Subcutaneous adipose tissue (tissue), 4 donors: ENCODE data around the gene PRKCD. TPM values are rescaled to one million over a fixed set of nuclear protein-coding genes. Genes with fewer than 3 reads are reported as not detected.

Source experiments
- total RNA-seq, 4 donors: library from RNA; depleted of rRNA; stranded (reverse); fragments of >200 nt; gene quantifications; one replicate each; pipeline ENCODE4 v1.1.0, GENCODE V29; 2016
- TF ChIP-seq, protein P1 (sequence below): fragments of 450-650 bp; IDR thresholded peaks from one replicate; pipeline ENCODE4 v1.5.1; 2016; ENCODE audit warnings: low read depth, mild to moderate bottlenecking, control low read depth, antibody characterized with exemption, moderate library complexity

The PRKCD gene
- total RNA-seq, 4 donors from 2014 or later = 26.2 to 84.0 (median 48.0) TPM

- TF ChIP-seq, protein P1, sequence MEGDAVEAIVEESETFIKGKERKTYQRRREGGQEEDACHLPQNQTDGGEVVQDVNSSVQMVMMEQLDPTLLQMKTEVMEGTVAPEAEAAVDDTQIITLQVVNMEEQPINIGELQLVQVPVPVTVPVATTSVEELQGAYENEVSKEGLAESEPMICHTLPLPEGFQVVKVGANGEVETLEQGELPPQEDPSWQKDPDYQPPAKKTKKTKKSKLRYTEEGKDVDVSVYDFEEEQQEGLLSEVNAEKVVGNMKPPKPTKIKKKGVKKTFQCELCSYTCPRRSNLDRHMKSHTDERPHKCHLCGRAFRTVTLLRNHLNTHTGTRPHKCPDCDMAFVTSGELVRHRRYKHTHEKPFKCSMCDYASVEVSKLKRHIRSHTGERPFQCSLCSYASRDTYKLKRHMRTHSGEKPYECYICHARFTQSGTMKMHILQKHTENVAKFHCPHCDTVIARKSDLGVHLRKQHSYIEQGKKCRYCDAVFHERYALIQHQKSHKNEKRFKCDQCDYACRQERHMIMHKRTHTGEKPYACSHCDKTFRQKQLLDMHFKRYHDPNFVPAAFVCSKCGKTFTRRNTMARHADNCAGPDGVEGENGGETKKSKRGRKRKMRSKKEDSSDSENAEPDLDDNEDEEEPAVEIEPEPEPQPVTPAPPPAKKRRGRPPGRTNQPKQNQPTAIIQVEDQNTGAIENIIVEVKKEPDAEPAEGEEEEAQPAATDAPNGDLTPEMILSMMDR = no peak
Observed at GRCh38 chr3:53140847-53141845, 19.9 kb upstream of the PRKCD start.

- TF ChIP-seq, protein P1 = no peak
Observed at GRCh38 chr3:53142986-53143385, 18.0 kb upstream of the PRKCD start.

DNA sequence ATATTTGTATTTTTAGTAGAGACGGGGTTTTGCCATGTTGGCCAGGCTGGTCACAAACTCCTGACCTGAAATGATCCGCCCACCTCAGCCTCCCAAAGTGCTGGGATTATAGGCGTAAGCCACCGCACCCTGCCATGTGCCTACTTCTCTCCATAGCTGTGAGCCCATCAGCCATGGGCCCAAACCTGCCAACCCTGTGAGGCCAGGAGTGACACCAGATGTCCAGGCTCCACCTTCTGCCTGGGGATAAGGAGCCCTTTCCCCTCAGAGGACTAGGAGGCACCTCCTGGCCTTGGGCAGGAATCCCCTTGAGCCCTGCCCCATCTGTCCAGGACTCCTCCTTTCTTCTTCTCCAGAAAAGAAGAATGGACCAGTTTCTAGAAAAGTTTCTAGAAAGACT lies 16.6 kb upstream of the PRKCD start:
- TF ChIP-seq, protein P1 = no peak

DNA sequence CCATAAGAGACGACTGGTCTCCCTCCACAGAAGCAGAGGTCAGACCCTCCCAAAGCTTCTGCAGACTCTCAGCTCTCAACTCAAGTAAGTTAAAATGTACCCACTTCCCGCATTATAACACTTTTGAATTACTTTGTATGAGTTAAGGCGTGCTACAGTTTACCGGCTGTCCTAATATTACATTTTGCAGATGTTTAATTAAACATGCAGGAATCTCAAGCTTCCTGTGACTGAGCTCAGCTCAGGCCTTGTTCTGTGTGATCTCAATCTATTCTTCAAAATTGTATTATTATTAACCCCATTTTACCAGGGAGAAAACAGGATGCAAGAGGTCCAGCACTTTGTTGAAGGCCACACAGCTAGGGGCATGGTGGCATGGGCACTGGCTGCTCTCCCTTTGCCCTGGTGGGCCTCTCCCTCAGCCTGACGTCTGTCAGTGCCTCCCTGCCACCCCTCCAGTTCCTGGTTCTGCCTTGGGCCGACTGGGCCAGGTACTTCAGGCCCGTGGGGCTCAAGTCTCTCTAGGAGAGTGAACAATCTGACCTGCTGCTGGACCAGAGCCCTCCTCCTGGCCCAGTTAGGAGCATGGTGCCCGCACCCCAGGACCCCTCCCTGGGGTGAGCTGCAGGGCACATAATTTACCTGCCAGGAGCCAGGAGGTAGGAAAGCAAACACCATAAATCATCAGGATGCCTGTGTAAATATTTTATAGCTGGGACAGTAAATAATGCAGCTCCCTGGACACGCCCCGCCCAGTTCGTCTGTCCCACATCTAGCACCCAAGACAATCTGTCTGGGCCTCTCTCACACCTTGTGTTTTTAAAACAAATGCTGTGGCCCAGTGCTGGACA lies 15.9 kb upstream of the PRKCD start:
- TF ChIP-seq, protein P1 = no peak

- TF ChIP-seq, protein P1 = no peak
Observed at GRCh38 chr3:53145713-53146080, 15.3 kb upstream of the PRKCD start.

DNA sequence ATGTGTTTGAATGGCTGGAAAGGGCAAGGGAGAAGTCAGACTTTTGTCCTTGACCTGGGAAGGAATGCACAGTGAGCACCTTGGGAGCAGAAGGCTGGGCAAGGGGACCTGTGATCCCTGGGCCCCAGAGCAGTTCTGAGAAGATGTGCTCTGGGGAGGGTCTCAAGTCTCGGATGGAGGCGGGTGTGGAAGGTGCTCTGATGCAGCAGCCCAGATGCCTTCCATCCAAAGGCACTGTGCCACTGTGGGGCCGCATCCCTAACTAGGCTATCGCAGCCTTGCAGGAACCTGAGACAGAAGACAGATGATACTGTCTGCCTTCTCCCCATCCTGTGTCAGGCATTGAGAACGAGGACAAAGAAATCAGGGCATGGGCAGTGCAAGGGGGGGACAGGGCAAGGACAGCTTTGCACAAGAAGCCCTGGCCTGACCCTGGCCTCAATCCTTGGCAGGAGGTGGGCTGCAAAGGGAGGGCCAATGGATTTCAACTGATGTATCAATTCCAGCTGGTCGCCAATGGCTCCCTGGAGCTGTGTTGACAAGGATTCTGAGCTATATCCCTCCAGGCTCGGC lies 14.6 kb upstream of the PRKCD start:
- TF ChIP-seq, protein P1 = no peak
